ENCODE measurements around the gene FCAMR. TPM values are rescaled to one million over a fixed set of nuclear protein-coding genes. Genes with fewer than 3 reads are reported as not detected.

FCAMR gene
- total and polyA plus RNA-seq, 2 donors (not counting 3 experiments of a cell fraction or from before 2014, with no cell fraction given) = not detected

DNA sequence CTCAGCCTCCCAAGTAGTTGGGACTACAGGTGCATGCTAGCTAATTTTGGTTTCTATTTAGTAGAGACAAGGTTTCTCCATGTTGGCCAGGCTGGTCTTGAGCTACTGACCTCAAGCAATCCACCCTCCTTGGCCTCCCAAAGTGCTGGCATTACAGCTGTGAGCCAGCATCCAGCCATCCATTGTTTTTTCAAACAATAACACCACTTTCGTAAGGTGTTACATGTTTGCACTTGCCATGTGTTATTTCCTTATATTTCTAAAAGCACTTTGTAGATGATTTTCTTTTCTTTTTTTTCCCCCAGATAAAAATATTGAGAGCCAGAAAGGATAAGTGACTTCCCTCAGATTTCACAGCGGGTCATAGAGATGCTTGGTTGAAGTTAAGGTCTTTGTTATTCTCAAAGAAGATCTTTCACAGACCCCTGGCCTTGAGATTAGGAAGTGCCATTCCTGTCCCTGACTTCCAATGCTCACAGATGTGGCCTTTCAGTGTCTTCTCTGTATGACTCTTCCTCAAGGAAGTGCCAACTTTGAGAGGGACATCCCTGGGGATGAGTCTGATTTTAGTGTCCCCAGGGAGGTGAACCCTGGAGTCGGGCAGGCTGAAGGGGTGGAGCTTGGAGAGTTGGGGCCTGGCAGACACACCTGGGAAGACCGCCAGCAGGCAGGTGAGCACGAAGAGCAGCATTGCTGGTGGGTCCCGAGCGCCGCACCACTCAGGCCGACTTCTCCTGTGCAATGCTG is 30.2 kb downstream of the FCAMR start:
- dilution Hi-C loops (cut with MboI; ENCODE audit: extremely low pct_ligation_motif_present, low sequenced_read_pairs) = no loop called here
- Histone ChIP-seq H3K4me2 (ENCODE audit: insufficient read depth, low read length) (no peak overlapping the region), H3K4me3 (replicated peaks in 1 of 3; ENCODE audit: insufficient read depth in 1 of 3, low read depth in 1 of 3, low read length in 3 of 3) (no peak overlapping the region), H3K4me1 (ENCODE audit: control insufficient read depth, extremely low read depth, insufficient read depth, low read length) (no peaks in the 10 kb centered on the region), H3K36me3 (ENCODE audit: control insufficient read depth in 2 of 2, extremely low read depth in 1 of 2, insufficient read depth in 2 of 2, low read length in 2 of 2) (no peaks in the 10 kb centered on the region), H2AFZ (ENCODE audit: low read depth, low read length) (no peak overlapping the region), H4K20me1 (replicated peaks; ENCODE audit: control insufficient read depth, extremely low read depth, insufficient read depth, low read length) (no peaks in the 10 kb centered on the region), H3K27ac (ENCODE audit: insufficient read depth, low read depth, low read length) (no peak overlapping the region), H3K9me3 (replicated peaks; ENCODE audit: control insufficient read depth, insufficient read depth, low read length) (no peaks in the 10 kb centered on the region), H3K9me1 (replicated peaks; ENCODE audit: control insufficient read depth, extremely low read depth, insufficient read depth, low read length) (no peaks in the 10 kb centered on the region), H3K9ac (replicated peaks; ENCODE audit: extremely low read depth, insufficient read depth, low read length) (no peak overlapping the region), H3K27me3 (ENCODE audit: control insufficient read depth in 2 of 2, insufficient read depth in 2 of 2, low read length in 2 of 2) (no peaks in the 10 kb centered on the region), H3K79me2 (ENCODE audit: control insufficient read depth, insufficient read depth, low read length) (no peaks in the 10 kb centered on the region)
- ChIA-PET POLR2A (no interaction called here), CTCF (no interaction called here)
- FAIRE-seq = no peak
- intact Hi-C loops (cut with micrococcal nuclease) = no loop called here
- TF ChIP-seq POLR2A (IDR thresholded peaks at IDR 0.05; ENCODE audit: low read depth, low read length) (no peak), EZH2 (IDR thresholded peaks at IDR 0.05; ENCODE audit: borderline replicate concordance, low read depth, low read length, severe bottlenecking) (no peak), GATA2 (IDR thresholded peaks at IDR 0.05; ENCODE audit: insufficient read depth, insufficient read length, low read depth, low read length) (no peak), MYC (IDR thresholded peaks at IDR 0.05; ENCODE audit: low read depth, low read length) (no peak), JUN (IDR thresholded peaks at IDR 0.05; ENCODE audit: borderline replicate concordance, insufficient read depth, insufficient read length, low read depth) (no peak), FOS (IDR thresholded peaks at IDR 0.05; ENCODE audit: borderline replicate concordance, insufficient read depth, low read length) (no peak), POLR2AphosphoS5 (IDR thresholded peaks at IDR 0.05; ENCODE audit: insufficient read depth, low read depth, low read length) (no peak)
- TF ChIP-seq, protein P1, sequence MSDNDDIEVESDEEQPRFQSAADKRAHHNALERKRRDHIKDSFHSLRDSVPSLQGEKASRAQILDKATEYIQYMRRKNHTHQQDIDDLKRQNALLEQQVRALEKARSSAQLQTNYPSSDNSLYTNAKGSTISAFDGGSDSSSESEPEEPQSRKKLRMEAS (IDR thresholded peaks at IDR 0.05; ENCODE audit: insufficient read depth, insufficient read length) = no peak
- TF ChIP-seq, protein P2, sequence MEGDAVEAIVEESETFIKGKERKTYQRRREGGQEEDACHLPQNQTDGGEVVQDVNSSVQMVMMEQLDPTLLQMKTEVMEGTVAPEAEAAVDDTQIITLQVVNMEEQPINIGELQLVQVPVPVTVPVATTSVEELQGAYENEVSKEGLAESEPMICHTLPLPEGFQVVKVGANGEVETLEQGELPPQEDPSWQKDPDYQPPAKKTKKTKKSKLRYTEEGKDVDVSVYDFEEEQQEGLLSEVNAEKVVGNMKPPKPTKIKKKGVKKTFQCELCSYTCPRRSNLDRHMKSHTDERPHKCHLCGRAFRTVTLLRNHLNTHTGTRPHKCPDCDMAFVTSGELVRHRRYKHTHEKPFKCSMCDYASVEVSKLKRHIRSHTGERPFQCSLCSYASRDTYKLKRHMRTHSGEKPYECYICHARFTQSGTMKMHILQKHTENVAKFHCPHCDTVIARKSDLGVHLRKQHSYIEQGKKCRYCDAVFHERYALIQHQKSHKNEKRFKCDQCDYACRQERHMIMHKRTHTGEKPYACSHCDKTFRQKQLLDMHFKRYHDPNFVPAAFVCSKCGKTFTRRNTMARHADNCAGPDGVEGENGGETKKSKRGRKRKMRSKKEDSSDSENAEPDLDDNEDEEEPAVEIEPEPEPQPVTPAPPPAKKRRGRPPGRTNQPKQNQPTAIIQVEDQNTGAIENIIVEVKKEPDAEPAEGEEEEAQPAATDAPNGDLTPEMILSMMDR (IDR thresholded peaks at IDR 0.05; ENCODE audit: extremely low read depth in 1 of 2, insufficient read depth in 1 of 2, low read depth in 1 of 2, low read length in 2 of 2) = no peak
- no TSS peak for BruUV-seq (replicated peaks)
- DNase-seq (ENCODE audit: low read depth, low spot score) = no peak

Measured in endothelial cell of umbilical vein (primary cell).